GM21423 (cell line): ENCODE data around the gene UST.
"Not testable (repeated sequence)": the region's sequence is repeated elsewhere in the genome, so short reads cannot be mapped to it uniquely, and the experiment has no call there.

Source experiments
- ATAC-seq: cut with Tn5 transposase; IDR thresholded peaks from one replicate; pipeline ENCODE4 v1.9.1; 2021; ENCODE audit warnings: mild to moderate bottlenecking, moderate library complexity; ENCODE audit not compliant: unreplicated experiment

The UST gene

DNA sequence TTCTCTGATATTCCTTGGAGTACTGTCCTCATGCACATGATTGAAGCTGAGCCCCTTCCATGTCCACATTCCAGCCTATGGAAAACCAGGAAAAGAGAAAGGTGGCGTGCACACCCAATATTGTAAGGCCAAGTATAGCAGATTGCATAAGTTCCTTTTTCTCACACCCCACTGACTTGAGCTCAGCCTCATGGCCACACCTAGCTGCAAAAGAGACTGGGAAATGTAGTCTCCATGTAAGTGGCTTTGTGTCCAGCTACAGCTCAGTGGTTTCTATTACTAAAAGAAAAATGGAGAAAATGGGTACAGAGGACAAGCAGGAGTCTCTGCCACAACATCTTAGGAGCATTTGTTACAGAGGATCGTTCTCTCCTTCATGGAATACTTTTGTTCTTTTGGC lies 10.8 kb upstream of the UST start:
- no peak for ATAC-seq

- ATAC-seq: no peak
Observed at GRCh38 chr6:148736774-148737412, 9.9 kb upstream of the UST start.

- ATAC-seq: no peak
Observed at GRCh38 chr6:148737806-148738205, 9.0 kb upstream of the UST start.

- ATAC-seq: no peak
Observed at GRCh38 chr6:148738946-148739821, 7.6 kb upstream of the UST start.

DNA sequence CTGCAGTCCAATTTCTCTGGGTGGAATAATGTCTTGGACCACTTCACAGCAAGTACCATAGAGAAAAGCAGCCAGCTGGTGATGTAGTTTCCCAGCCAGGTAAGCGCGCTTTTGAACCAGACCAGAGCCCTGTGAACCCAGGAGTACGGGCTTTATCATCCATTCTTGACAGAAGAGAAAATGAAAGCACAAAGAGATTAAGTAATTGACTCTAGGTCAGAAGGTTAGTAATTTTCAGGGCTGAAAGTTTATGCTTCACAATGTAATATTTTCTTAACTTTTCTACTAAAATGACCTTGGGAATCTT lies 7.1 kb upstream of the UST start:
- ATAC-seq: no peak

GRCh38 chr6:148743476-148743875 lies 3.4 kb upstream of the UST start:
- ATAC-seq: no peak

- ATAC-seq: no peak
Observed at GRCh38 chr6:148745926-148746325, 904 bp upstream of the UST start.

DNA sequence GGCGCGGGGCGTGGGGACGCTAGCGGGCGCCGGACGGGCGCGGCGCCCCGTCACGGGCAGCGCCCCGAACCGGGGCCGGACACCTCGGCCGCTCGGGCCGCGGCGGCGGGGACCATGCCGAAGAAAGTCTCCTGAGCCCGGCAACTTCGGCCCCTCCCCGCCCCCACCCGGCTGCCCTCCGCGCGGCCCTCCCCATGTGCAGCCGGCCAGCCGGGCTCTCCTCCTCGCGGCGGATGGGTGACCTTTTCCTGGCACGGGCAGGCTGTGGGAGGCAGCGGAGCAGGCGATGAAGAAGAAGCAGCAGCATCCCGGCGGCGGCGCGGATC lies 278 bp downstream of the UST start:
- ATAC-seq: no peak

DNA sequence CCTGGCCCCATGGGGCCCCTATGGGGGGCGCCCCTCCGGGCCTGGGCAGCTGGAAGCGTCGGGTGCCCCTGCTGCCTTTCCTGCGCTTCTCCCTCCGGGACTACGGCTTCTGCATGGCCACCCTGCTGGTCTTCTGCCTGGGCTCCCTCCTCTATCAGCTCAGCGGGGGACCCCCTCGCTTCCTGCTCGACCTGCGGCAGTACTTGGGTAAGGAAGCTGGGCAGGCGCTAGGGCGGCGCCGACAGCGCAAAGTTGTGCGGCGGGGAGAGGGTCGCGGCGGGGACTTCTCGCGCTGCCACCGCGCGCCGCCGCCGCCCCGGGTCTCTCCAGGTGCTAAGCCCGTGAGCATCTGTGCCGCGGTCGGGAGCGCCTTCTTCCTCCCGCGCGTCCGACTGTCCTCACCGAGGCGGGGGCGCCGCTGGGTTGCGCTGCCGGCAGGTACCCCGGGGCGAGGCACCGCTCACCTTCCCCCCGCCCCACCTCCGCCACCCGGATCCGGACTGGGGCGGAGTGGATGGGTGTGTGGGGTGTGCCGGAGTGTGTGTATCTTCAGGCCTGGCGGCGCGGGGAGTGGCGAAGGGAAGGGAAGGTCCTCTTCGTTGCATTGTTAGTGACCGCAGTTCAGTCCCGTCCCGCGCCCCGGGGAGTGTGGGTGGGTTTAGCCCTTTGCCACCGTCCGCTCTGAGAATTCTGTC lies 788 bp downstream of the UST start:
- ATAC-seq: no peak

GRCh38 chr6:148749674-148750073 lies 2.8 kb downstream of the UST start:
- no peak for ATAC-seq

DNA sequence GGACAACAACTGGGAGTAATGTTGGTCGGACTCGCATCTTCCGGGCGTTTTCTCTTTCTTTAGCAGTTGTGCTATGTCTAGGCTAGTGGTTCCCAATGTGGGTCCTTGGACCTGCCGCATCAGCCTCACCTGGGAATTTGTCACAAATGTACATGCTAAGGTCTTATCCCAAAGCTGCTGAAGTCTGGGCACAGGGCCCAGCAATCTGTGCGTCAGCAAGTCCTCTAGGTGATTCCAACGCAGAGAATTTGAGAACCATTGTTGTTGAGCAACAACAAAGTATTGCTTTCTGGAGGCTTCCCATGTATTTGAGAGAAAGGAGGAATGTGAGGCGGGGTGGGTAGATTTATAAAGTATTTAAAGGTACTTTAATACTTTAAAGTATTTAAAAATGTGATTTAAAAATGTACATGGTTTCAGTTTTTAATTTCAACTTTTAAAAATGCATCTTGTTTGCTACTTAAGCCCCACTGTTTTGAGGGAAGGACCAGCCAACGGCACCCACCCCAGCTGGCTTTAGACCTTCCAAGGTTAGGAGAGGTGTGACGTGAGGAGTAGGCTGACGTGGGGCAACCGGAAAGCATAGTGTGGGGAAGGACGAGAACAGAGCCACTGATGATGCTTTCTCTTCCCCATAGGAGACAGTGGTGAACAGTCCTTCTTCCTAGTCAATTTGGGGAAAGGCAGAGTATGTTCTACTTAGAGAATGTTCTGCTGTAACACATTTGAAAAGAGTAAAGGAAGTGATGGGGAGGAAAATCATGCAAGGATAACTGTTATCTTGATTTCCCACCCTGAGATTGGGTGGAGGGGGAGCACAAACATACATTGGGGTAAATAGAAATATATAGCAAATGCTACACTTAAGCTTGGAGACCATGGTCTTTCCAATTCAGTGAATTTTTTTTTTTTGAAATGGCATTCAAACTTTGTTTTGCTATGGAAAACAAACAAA lies 4.3 kb downstream of the UST start:
- no peak for ATAC-seq

DNA sequence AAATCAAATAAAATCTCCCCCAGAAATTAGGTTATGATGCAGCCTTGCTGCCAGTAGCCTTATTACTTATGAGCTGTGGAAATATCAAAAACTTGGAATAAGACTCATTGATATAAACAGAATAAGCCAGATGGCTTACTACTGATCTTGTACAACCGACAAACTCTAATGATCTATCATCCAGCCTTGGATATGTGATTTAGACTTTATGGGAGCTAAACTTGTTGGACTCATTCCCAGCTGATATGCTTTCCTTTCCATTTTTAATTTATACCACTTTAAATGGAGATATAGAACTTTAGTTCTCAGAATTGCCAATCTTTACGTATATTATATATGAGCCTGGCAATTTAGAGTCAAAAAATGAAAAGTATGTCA lies 5.0 kb downstream of the UST start:
- ATAC-seq: no peak

GRCh38 chr6:148755379-148755778 lies 8.5 kb downstream of the UST start:
- ATAC-seq: not testable (repeated sequence)

DNA sequence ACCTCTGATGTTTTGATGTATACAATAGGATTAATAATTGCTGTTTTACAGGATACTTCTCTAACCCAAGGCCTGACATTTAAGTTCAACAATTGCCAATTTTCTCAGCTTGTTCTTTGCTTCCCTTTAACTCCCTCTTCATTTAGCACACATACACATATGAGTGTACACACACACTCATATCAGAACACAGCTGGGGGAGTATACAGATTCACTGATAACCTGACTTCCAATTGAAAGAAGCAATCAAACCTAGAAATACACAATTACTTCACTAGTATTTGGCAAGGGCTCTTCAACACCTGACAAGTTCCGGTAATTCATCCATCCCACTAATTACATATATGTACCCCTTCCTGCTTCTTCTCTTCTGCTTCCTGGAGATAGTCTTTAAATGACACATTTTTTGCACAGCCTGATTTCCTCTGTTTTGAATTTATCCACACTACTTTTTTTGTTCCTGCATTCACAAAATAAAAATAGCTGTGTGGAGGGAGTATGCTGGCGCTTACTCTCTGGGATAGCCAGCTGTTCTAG lies 11.2 kb downstream of the UST start:
- ATAC-seq: no peak

DNA sequence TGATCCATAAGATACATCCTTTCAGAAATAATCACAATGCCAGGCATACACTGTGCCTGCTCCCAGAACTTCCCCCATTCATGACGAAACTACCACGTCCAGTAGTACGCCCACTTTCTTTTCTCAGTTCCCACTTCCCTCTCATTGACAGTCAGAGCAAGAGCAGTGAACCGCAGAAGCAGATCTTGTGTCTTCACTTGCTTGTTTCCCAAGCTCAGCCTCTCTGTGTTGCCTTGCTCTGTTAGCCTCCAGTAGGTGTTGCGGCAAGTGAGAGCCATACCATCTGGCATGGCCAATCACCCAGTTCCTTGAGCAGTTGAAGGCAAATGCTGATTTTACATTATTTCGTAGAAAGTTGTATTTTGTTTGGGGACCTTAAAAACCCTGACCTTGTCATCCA lies 11.7 kb downstream of the UST start:
- peak; percentile 77 for ATAC-seq

- ATAC-seq: no peak
Observed at GRCh38 chr6:148760258-148760534, 13.4 kb downstream of the UST start.

DNA sequence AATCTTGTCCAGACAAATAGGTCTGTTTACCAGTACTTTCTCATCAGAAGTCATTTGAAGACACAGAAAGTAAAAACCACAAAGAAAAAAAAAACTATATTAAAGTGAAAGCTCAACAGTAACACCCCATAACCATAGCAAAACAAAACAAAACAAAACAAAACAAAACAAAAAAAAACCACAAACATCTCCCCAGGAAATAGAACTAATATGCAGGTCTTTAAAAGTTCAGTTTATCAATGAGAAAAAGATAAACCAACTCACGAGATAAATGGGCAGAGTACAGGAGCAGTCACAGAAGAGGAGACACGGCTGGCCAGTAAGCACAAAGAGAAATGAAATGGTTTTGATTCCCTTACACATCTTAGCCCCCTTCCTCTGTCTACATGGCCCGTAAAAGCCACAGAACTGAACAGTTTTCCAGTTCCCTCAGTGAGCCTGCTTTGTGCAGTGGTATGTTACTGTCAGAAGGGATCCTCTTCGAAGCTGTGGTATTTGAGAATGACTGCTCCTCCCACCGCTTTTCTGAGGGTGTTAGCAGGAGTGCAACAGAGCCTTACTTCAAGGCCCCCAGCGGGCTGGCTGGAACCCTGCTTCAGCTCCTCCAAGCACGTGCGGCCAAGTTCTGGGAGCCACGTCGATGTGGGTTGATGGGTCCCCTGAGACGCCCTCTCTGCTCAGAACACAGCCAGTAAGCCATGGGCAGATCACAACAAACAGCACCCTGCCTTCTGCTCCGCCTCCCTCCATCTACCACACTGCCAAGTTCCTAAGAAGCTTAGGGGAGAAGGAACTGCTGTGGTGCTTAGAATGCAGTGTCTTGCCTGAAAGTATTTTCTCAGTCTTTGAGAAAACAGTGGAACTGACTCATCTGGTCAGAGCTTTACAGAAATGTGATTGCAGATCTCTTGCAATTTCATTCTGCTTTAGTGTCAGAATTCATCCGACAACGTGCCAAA lies 14.0 kb downstream of the UST start:
- ATAC-seq: peak; percentile 35

DNA sequence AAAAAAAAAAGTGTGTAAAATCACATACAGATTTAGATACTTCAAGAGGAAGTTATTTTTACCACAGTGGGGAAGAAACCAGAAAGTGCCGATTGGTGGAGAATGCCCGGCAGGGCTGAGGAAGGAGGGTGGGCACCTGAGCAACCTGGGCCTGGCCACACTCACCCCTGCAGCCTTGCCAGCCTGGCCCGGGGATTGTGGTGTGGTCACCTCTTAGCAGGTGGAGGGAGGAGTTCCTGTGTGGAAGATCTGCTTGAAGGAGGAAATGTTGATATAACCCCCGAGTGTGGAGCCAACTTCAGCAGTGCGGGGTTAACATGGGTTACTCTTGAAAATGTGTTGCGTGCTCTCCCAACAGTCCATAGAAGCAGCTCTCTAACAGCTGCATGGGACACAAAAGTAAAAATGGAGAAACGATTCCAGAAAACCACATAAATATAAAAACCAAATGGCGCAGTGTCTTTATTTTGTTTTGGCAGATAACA lies 14.7 kb downstream of the UST start:
- ATAC-seq: peak; percentile 5

DNA sequence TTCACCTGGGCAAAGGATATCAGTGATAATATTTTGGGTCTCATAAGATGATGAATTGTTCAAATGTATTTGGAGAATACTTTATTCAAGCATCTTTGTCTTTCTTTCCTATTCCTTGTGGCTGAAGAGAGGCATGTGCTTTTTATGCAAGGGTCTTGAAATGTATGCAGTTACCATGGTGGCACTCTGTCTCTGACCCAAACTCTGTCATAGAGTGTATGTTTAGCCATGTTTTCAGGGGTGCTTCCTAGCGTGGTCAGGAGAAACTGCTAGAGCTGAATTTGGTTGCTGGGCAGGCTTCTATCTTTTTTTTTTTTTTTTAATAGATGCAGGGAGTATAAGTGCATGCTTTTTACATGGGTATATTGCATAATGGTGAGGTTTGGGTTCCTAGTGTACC lies 15.4 kb downstream of the UST start:
- no peak for ATAC-seq
